Lower leg skin (tissue), 3 donors: ENCODE results near the gene PRRG4.

Experiments used
- CTCF ChIP-seq, 3 donors: fragments of 450-650 bp; IDR thresholded peaks; one replicate each; pipeline ENCODE4 v1.5.1; 2016; ENCODE audit warnings: antibody characterized with exemption in 3 of 3, mild to moderate bottlenecking in 3 of 3, moderate library complexity in 2 of 3
- POLR2A ChIP-seq, 2 donors: fragments of 450-650 bp; IDR thresholded peaks; one replicate each; pipeline ENCODE4 v1.6.1; 2016 to 2017; ENCODE audit warnings: antibody characterized with exemption in 2 of 2, mild to moderate bottlenecking in 1 of 2, moderate library complexity in 1 of 2

DNA sequence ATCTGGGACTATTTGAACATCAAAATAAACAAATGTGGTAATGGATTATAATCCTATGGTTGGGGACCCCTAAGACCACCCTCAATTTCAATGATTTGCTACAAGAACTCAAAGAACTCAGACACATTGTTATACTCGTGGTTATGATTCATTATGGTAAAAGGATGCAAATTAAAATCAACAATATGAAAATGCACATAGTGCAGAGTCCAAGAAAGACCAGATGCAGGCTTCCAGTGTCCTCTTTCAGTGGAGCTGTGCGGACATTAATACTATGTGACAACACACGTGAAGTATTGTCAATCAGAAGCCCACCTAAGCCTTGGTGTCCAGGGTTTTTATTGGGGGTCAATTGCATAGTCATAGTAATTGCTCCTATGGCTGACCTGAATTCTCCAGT, 53.7 kb downstream of the PRRG4 start:
- no peak for TF ChIP-seq CTCF (IDR thresholded peaks at IDR 0.05)
- TF ChIP-seq POLR2A (IDR thresholded peaks at IDR 0.05), result no peak
